SKM-1 (cell line): Measurements from ENCODE around the gene CACNA1F.

Experiments used
- DNase-seq: peaks from one replicate; lab custom pipeline; 2025; ENCODE audit not compliant: unreplicated experiment; lab: John Stamatoyannopoulos, UW

CACNA1F gene

GRCh38 chrX:49257846-49258748 lies 25.0 kb upstream of the CACNA1F start:
- no peak for DNase-seq

GRCh38 chrX:49257074-49257790 lies 24.1 kb upstream of the CACNA1F start:
- DNase-seq: no peak

GRCh38 chrX:49256268-49256995 lies 23.3 kb upstream of the CACNA1F start:
- no peak for DNase-seq

GRCh38 chrX:49254639-49255038 lies 21.5 kb upstream of the CACNA1F start:
- DNase-seq: no peak

GRCh38 chrX:49251325-49251724 lies 18.2 kb upstream of the CACNA1F start:
- DNase-seq: no peak

- DNase-seq: no peak
These were observed 17.4 kb upstream of the CACNA1F start for GRCh38 chrX:49250578-49250977.

GRCh38 chrX:49250066-49250465 lies 16.9 kb upstream of the CACNA1F start:
- DNase-seq: no peak

- no peak for DNase-seq
These were observed 16.5 kb upstream of the CACNA1F start for GRCh38 chrX:49249616-49250015.

- DNase-seq: no peak
These were observed 15.9 kb upstream of the CACNA1F start for GRCh38 chrX:49249071-49249470.

GRCh38 chrX:49247916-49248811 lies 15.0 kb upstream of the CACNA1F start:
- no peak for DNase-seq

GRCh38 chrX:49247346-49247745 lies 14.2 kb upstream of the CACNA1F start:
- no peak for DNase-seq

GRCh38 chrX:49246541-49246940 lies 13.4 kb upstream of the CACNA1F start:
- no peak for DNase-seq

GRCh38 chrX:49244207-49244606 lies 11.1 kb upstream of the CACNA1F start:
- no peak for DNase-seq

GRCh38 chrX:49243166-49243565 lies 10.0 kb upstream of the CACNA1F start:
- DNase-seq: no peak

- no peak for DNase-seq
These were observed 9.5 kb upstream of the CACNA1F start for GRCh38 chrX:49242545-49243066.

GRCh38 chrX:49238735-49239134 lies 5.6 kb upstream of the CACNA1F start:
- DNase-seq: no peak

- DNase-seq: peak; percentile 59
These were observed 3.9 kb upstream of the CACNA1F start for GRCh38 chrX:49237060-49237459.

GRCh38 chrX:49233887-49234555 lies 881 bp upstream of the CACNA1F start:
- no peak for DNase-seq

GRCh38 chrX:49232525-49232924 lies 615 bp downstream of the CACNA1F start:
- DNase-seq: no peak
